Measurements from ENCODE around the gene ZPR1. TPM values are rescaled to one million over a fixed set of nuclear protein-coding genes. Genes with fewer than 3 reads are reported as not detected.

ZPR1 gene
- total and polyA plus RNA-seq, 2 of the 4 experiments (the other 2 are of a cell fraction) = 40.8 to 52.0 TPM

GRCh38 chr11:116736763-116737162 is 51.1 kb downstream of the ZPR1 start:
- DNase-seq (no peak), ATAC-seq (ENCODE audit: low read depth) (no peak)
- POLR2A ChIA-PET (ENCODE audit: unreplicated experiment) = no interaction called here
- no peak overlapping the region for H3K18ac ChIP-seq (ENCODE audit: low read depth, low read length)
- H2AK9ac ChIP-seq (replicated peaks; ENCODE audit: low read depth, low read length, poor library complexity) = no peak overlapping the region
- peaks cover 3% of the 10 kb centered on the region for H3K4me1 ChIP-seq (ENCODE audit: control insufficient read depth, insufficient read depth, low read length)
- no peaks in the 10 kb centered on the region for H4K20me1 ChIP-seq (ENCODE audit: insufficient read depth, low read length)
- no peaks in the 10 kb centered on the region for H3K79me1 ChIP-seq (ENCODE audit: low read depth in 1 of 2, low read length in 2 of 2)
- no peak overlapping the region for H3K27ac ChIP-seq (ENCODE audit: insufficient read depth, low read length)
- peaks cover 2% of the 10 kb centered on the region; the same call in 1 of the 2 replicates for H3K27me3 ChIP-seq (ENCODE audit: control insufficient read depth, insufficient read depth, low read length)
- no TSS peak for BruUV-seq (replicated peaks)
- no peak overlapping the region for H4K5ac ChIP-seq (ENCODE audit: low read depth, low read length)
- no peak overlapping the region for H3K9ac ChIP-seq (ENCODE audit: low read depth, low read length)
- H3K4me2 ChIP-seq (ENCODE audit: low read depth, low read length) = no peak overlapping the region
- H3K4me3 ChIP-seq (ENCODE audit: insufficient read depth, low read depth, low read length) = no peak overlapping the region
- no peak overlapping the region for H2AFZ ChIP-seq (replicated peaks; ENCODE audit: low read length, poor library complexity)
- intact Hi-C loops (cut with micrococcal nuclease) (no loop called here), in situ Hi-C loops (cut with MboI; ENCODE audit: low sequenced_read_pairs) (no loop called here), dilution Hi-C loops (cut with HindIII; ENCODE audit: low sequenced_read_pairs, unreplicated experiment) (no loop called here)
- H2BK15ac ChIP-seq (ENCODE audit: low read depth, low read length) = no peak overlapping the region
- no peak overlapping the region for H3K4ac ChIP-seq (ENCODE audit: low read depth, low read length)
- no peak overlapping the region for H3K56ac ChIP-seq (ENCODE audit: extremely low read depth, insufficient read depth, low read length)
- no peaks in the 10 kb centered on the region for H3K9me3 ChIP-seq (ENCODE audit: control insufficient read depth, insufficient read depth, low read length)
- TF ChIP-seq CHD1 (IDR thresholded peaks at IDR 0.05; ENCODE audit: low read depth, low read length) (no peak), RCOR1 (IDR thresholded peaks at IDR 0.05; ENCODE audit: insufficient replicate concordance, low read length) (no peak)
- peaks cover 8% of the 10 kb centered on the region; the same call in 1 of the 2 replicates for H3K9me1 ChIP-seq (ENCODE audit: insufficient read depth, low read length)
- no peak overlapping the region for H2BK120ac ChIP-seq (ENCODE audit: low read depth, low read length)
- WGBS, 2 experiments (ENCODE audit: extremely low coverage in 2 of 2, insufficient read length in 1 of 2) = 100% methylated on average over 1 of the region's 3 CpGs; no CpG with 5 or more reads in 1 of the 2 experiments
- H3K36me3 ChIP-seq (ENCODE audit: control insufficient read depth, insufficient read depth, low read length) = no peaks in the 10 kb centered on the region
- H3K14ac ChIP-seq (replicated peaks; ENCODE audit: low read depth, low read length) = no peak overlapping the region
- H2BK20ac ChIP-seq (ENCODE audit: low read depth, low read length) = no peak overlapping the region
- no peak overlapping the region for H2BK5ac ChIP-seq (ENCODE audit: low read depth, low read length, poor library complexity, severe bottlenecking)
- CTCF ChIA-PET = interaction anchor here (0.7 kb wide), 1 partner anchor 31 kb away, joined by 3 read pairs; no protein-coding TSS in a partner anchor
- H2AK5ac ChIP-seq (ENCODE audit: low read depth, low read length) = no peak overlapping the region
- no peak overlapping the region for H3K23ac ChIP-seq (ENCODE audit: low read depth, low read length)
- H4K91ac ChIP-seq (ENCODE audit: insufficient read depth, low read depth, low read length) = no peak overlapping the region
- no peak overlapping the region for H4K8ac ChIP-seq (ENCODE audit: low read depth in 2 of 2, low read length in 2 of 2)
